GM12873 (cell line): ENCODE data around the gene GALNT17.

Experiments used
- TF ChIP-seq, protein P1 (sequence below): IDR thresholded peaks from 2 replicates; pipeline ENCODE4 v1.5.1; 2012; ENCODE audit warnings: low read depth, mild to moderate bottlenecking, moderate library complexity, low read length, control low read depth; ENCODE audit not compliant: insufficient read depth; ENCODE audit errors: missing control alignments

The GALNT17 gene

GRCh38 chr7:71388181-71388580 lies 256.2 kb downstream of the GALNT17 start:
- TF ChIP-seq, protein P1, sequence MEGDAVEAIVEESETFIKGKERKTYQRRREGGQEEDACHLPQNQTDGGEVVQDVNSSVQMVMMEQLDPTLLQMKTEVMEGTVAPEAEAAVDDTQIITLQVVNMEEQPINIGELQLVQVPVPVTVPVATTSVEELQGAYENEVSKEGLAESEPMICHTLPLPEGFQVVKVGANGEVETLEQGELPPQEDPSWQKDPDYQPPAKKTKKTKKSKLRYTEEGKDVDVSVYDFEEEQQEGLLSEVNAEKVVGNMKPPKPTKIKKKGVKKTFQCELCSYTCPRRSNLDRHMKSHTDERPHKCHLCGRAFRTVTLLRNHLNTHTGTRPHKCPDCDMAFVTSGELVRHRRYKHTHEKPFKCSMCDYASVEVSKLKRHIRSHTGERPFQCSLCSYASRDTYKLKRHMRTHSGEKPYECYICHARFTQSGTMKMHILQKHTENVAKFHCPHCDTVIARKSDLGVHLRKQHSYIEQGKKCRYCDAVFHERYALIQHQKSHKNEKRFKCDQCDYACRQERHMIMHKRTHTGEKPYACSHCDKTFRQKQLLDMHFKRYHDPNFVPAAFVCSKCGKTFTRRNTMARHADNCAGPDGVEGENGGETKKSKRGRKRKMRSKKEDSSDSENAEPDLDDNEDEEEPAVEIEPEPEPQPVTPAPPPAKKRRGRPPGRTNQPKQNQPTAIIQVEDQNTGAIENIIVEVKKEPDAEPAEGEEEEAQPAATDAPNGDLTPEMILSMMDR: no peak

- TF ChIP-seq, protein P1: no peak
These were observed 258.0 kb downstream of the GALNT17 start for GRCh38 chr7:71389976-71390375.

GRCh38 chr7:71393661-71394060 lies 261.7 kb downstream of the GALNT17 start:
- TF ChIP-seq, protein P1: no peak

- TF ChIP-seq, protein P1: no peak
These were observed 270.7 kb downstream of the GALNT17 start for GRCh38 chr7:71402684-71403083.

- TF ChIP-seq, protein P1: no peak
These were observed 271.4 kb downstream of the GALNT17 start for GRCh38 chr7:71403202-71403946.

GRCh38 chr7:71404726-71405345 lies 272.9 kb downstream of the GALNT17 start:
- TF ChIP-seq, protein P1: no peak

DNA sequence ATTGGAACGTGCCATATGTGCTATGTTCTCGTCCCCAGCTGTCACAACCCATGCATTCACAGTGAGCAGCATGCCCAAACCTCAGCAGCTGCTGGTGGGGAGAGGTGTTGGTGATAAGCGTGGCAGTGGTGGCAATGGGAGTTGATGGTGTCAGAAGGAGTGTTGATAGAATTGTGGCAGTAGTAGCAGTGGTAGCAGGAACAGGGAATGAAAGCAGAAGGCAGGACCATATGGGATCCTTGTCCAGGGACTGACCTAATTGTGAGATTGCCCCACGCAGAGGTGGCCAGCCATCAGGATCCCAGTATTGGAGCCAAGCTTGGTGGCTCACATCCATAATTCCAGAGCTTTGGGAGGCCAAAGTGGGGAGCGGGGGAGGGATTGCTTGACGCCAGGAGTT lies 276.3 kb downstream of the GALNT17 start:
- TF ChIP-seq, protein P1: no peak
